Stimulated activated naive B cell treated with anti-CD40 and anti-IgM and Interleukin-4, amounts not matched to agents 10 μg/mL and 1 μg/mL and 100 μg/mL, for 72 hours (primary cell): ENCODE results near the gene PLAGL1.
"Not testable (repeated sequence)": the region's sequence is repeated elsewhere in the genome, so short reads cannot be mapped to it uniquely, and the experiment has no call there.

Experiments
- ATAC-seq, 2 donors: fragments of 150-1000 bp; cut with Tn5 transposase; replicated peaks; 2 replicates each; pipeline ENCODE4 v1.10.0; 2021; ENCODE audit warnings: moderate library complexity in 1 of 2
- DNase-seq: peaks from one replicate; pipeline ENCODE4 v3.0.0; 2021
- H3K27ac Mint-ChIP-seq: one replicate; pipeline ENCODE4 v1.8.0; 2022; ENCODE audit warnings: mild to moderate bottlenecking, mixed read lengths
- H3K27me3 Mint-ChIP-seq, 2 donors: one replicate each; pipeline ENCODE4 v1.8.0; 2022; ENCODE audit warnings: mixed read lengths in 2 of 2
- H3K36me3 Mint-ChIP-seq, 2 donors: one replicate each; pipeline ENCODE4 v1.8.0; 2022; ENCODE audit warnings: mixed read lengths in 2 of 2, mild to moderate bottlenecking in 1 of 2
- H3K4me1 Mint-ChIP-seq, 2 donors: one replicate each; pipeline ENCODE4 v1.8.0; 2022; ENCODE audit warnings: mixed read lengths in 2 of 2, mild to moderate bottlenecking in 1 of 2
- H3K4me3 Mint-ChIP-seq, 2 donors: one replicate each; pipeline ENCODE4 v1.8.0; 2022; ENCODE audit warnings: mild to moderate bottlenecking in 2 of 2, mixed read lengths in 2 of 2, moderate library complexity in 1 of 2
- H3K9me3 Mint-ChIP-seq, 2 donors: one replicate each; pipeline ENCODE4 v1.8.0; 2022; ENCODE audit warnings: mixed read lengths in 2 of 2, mild to moderate bottlenecking in 1 of 2

The PLAGL1 gene

DNA sequence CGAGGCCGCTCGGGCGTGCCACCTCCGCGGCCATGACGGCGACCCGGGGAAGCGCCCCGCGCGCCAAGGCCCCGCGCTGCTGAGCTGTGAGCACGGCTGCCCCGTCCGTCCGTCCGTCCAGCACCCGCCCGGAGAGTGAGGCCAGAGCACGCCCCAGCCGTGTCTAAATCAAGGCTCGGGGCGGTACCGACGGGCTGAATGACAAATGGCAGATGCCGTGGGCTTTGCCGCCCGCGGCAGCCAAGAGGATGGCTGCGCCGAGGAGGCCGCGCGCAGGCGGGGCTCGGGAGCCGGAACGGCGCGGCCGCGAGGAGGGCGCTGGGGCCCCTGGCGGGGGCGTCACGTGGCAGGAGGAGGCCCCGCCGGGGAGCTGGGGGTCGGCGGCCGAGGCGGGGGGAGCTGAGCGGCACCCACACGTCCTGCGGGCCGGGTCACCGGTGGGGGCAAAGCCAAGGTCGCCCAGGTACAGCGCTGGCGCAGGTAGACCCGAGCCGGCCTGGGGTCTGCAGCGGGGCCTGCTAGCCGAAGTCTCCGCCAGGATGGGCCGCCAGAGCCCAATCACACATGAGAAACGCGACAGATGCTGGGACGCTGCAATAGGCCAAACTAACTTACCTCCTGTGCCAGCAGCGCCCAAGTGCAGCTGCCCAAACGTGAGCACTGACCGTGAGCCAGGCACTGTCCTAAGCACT lies at the start of gene PLAGL1:
Gene PLAGL1, minus strand, starts transcription at position 140 of the 692 bp plus-strand sequence. CDS start 60,123 bp downstream, outside the sequence.
- peaks cover 0 to 14% of the 10 kb centered on the region in 2 donors for H3K4me1 Mint-ChIP-seq
- ATAC-seq (peak; percentile 76 to 79), DNase-seq (peak; percentile 11)
- peaks cover 9 to 23% of the 10 kb centered on the region in 2 donors for H3K36me3 Mint-ChIP-seq
- peak within 1 kb of the TSS; percentile 79 to 84 for H3K4me3 Mint-ChIP-seq
- peaks cover 0 to 10% of the 10 kb centered on the region in 2 donors for H3K27me3 Mint-ChIP-seq
- H3K9me3 Mint-ChIP-seq = peaks cover 0 to 1% of the 10 kb centered on the region in 2 donors
- no peak within 1 kb of the TSS for H3K27ac Mint-ChIP-seq

DNA sequence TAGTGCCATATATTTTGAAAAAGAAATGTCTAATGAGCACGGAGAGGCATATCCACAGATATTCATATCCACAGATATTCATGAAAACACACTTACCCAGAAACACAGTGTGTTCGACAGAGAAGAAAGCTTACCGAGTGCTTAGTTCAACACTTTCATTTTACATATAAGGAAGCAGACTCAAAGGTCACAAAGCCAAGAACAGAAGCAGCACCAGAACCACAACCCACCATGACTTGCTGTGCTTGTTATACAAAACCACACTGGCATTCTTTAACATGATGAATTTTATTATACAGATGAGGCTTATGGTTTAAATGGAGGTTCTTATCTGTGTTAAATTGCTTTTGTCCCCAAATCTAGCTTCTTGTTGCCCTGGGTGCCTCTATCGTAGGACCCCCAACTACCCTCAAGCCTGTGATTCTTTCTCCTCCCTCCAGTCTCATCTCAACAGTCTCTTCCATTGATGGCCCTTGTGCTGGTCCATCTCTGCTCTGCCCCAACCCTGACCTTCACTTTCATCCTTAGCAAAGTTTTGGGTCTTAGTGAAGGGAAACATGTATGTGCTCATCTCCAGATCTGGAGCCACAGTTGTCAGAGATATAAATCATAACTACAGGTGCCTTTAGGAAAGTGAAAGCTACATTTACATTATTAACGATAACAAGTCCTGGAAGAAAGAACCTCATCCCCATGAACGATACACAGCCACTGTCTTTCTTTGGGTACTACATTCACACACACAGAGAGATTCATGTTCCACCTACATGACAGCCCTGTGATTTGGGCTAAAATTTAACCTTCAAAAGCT lies 47.3 kb upstream of the PLAGL1 start:
- peaks cover 24 to 35% of the 10 kb centered on the region in 2 donors for H3K4me1 Mint-ChIP-seq
- H3K4me3 Mint-ChIP-seq = peak overlapping the region; percentile 83 to 84
- H3K27ac Mint-ChIP-seq = peak overlapping the region; percentile 93
- no peaks in the 10 kb centered on the region for H3K27me3 Mint-ChIP-seq
- H3K9me3 Mint-ChIP-seq = no peaks in the 10 kb centered on the region
- DNase-seq (no peak), ATAC-seq (peak; percentile 91 to 95)
- H3K36me3 Mint-ChIP-seq = peaks cover 9 to 14% of the 10 kb centered on the region in 2 donors

DNA sequence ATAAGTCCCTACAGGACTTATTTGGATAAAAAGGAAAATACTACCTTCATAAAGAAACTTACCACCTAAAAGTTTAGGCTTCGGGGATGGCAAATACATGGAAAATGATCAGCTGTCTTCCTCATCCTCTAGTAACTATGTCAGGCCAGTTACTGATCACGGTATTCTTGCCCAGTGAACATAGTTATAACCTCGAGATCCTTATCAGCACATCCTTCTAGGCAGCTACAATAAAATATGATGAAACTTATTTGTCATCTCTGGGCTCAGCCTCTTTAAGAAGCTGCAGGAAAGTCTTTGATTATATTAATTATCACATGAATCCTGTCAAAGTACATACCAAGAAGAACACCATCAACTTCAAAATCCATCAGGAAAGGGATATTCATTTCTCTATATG lies 45.5 kb upstream of the PLAGL1 start:
- Mint-ChIP-seq H3K4me3 (no peak overlapping the region), H3K36me3 (peaks cover 17 to 21% of the 10 kb centered on the region in 2 donors), H3K4me1 (peaks cover 28 to 35% of the 10 kb centered on the region in 2 donors), H3K27me3 (no peaks in the 10 kb centered on the region), H3K27ac (no peak overlapping the region), H3K9me3 (peaks cover 4 to 8% of the 10 kb centered on the region in 2 donors)
- no peak for ATAC-seq
- DNase-seq = no peak

GRCh38 chr6:144052488-144052887 lies 44.4 kb upstream of the PLAGL1 start:
- Mint-ChIP-seq H3K9me3 (peaks cover 7 to 8% of the 10 kb centered on the region in 2 donors), H3K4me1 (peaks cover 25 to 31% of the 10 kb centered on the region in 2 donors), H3K36me3 (peaks cover 16 to 25% of the 10 kb centered on the region in 2 donors), H3K4me3 (no peak overlapping the region), H3K27me3 (no peaks in the 10 kb centered on the region), H3K27ac (no peak overlapping the region)
- ATAC-seq (no peak), DNase-seq (no peak)

DNA sequence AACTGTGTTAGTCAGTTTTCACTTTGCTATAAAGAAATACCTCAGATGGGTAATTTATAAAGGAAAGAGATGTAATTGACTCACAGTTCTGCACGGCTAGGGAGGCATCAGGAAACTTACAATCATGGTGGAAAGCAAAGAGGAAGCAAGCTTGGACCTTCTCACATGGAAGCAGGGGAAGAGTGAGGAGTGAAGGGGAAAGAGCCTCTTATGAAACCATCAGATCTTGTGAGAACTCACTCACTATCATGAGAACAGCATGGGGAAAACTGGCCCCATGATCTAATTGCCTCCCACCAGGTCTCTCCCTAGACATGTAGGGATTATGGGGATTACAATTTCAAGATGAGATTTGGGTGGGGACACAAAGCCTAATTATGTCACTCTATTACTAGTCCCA lies 41.3 kb upstream of the PLAGL1 start:
- peaks cover 23 to 31% of the 10 kb centered on the region in 2 donors for H3K36me3 Mint-ChIP-seq
- no peaks in the 10 kb centered on the region for H3K27me3 Mint-ChIP-seq
- peaks cover 8 to 9% of the 10 kb centered on the region in 2 donors for H3K9me3 Mint-ChIP-seq

GRCh38 chr6:144047688-144048087 lies 39.6 kb upstream of the PLAGL1 start:
- H3K4me1 Mint-ChIP-seq = peaks cover 0 to 6% of the 10 kb centered on the region in 2 donors
- no peak overlapping the region for H3K4me3 Mint-ChIP-seq
- peaks cover 8 to 13% of the 10 kb centered on the region in 2 donors for H3K9me3 Mint-ChIP-seq
- no peak overlapping the region for H3K27ac Mint-ChIP-seq
- H3K27me3 Mint-ChIP-seq = no peaks in the 10 kb centered on the region
- ATAC-seq (no peak), DNase-seq (no peak)
- H3K36me3 Mint-ChIP-seq = peaks cover 23 to 31% of the 10 kb centered on the region in 2 donors

More for the DNA sequence above, 41.3 kb upstream of the PLAGL1 start:
- Mint-ChIP-seq H3K4me3 (no peak overlapping the region), H3K4me1 (peaks cover 3 to 8% of the 10 kb centered on the region in 2 donors), H3K27ac (no peak overlapping the region)
- ATAC-seq = no peak
- DNase-seq = no peak

GRCh38 chr6:144046672-144047071 lies 38.6 kb upstream of the PLAGL1 start:
- H3K27me3 Mint-ChIP-seq, DNase-seq, ATAC-seq, H3K27ac Mint-ChIP-seq, H3K4me1 Mint-ChIP-seq, H3K4me3 Mint-ChIP-seq: not testable (repeated sequence)
- Mint-ChIP-seq H3K9me3 (peaks cover 8 to 17% of the 10 kb centered on the region in 2 donors), H3K36me3 (peaks cover 23 to 27% of the 10 kb centered on the region in 2 donors)

GRCh38 chr6:144044989-144045388 lies 36.9 kb upstream of the PLAGL1 start:
- Mint-ChIP-seq H3K9me3 (peaks cover 8 to 17% of the 10 kb centered on the region in 2 donors), H3K36me3 (peaks cover 20 to 22% of the 10 kb centered on the region in 2 donors)
- not testable (repeated sequence) for H3K4me1 Mint-ChIP-seq, DNase-seq, H3K27me3 Mint-ChIP-seq, H3K4me3 Mint-ChIP-seq, ATAC-seq, H3K27ac Mint-ChIP-seq

GRCh38 chr6:144036835-144037195 lies 28.8 kb upstream of the PLAGL1 start:
- peaks cover 0 to 8% of the 10 kb centered on the region in 2 donors for H3K9me3 Mint-ChIP-seq
- no peaks in the 10 kb centered on the region for H3K27me3 Mint-ChIP-seq
- peak overlapping the region; percentile 79 to 81 for H3K4me3 Mint-ChIP-seq
- peak in 1 of 2 donors; percentile 36 for ATAC-seq
- peaks cover 10 to 13% of the 10 kb centered on the region in 2 donors for H3K36me3 Mint-ChIP-seq
- DNase-seq = no peak
- H3K4me1 Mint-ChIP-seq = peaks cover 14 to 23% of the 10 kb centered on the region in 2 donors
- peak overlapping the region; percentile 60 for H3K27ac Mint-ChIP-seq

GRCh38 chr6:144036064-144036834 lies 28.2 kb upstream of the PLAGL1 start:
- DNase-seq (no peak), ATAC-seq (peak; percentile 86 to 87)
- H3K4me1 Mint-ChIP-seq = peaks cover 14 to 23% of the 10 kb centered on the region in 2 donors
- H3K27me3 Mint-ChIP-seq = no peaks in the 10 kb centered on the region
- peak overlapping the region; percentile 60 for H3K27ac Mint-ChIP-seq
- H3K9me3 Mint-ChIP-seq = peaks cover 0 to 7% of the 10 kb centered on the region in 2 donors
- H3K4me3 Mint-ChIP-seq = peak overlapping the region; percentile 79 to 81
- peaks cover 10 to 13% of the 10 kb centered on the region in 2 donors for H3K36me3 Mint-ChIP-seq

- H3K36me3 Mint-ChIP-seq = peaks cover 10 to 13% of the 10 kb centered on the region in 2 donors
- H3K9me3 Mint-ChIP-seq = peaks cover 0 to 12% of the 10 kb centered on the region in 2 donors
- peaks cover 14 to 23% of the 10 kb centered on the region in 2 donors for H3K4me1 Mint-ChIP-seq
- no peak for DNase-seq
- no peak overlapping the region for H3K4me3 Mint-ChIP-seq
- peak overlapping the region; percentile 77 for H3K27ac Mint-ChIP-seq
- H3K27me3 Mint-ChIP-seq = no peaks in the 10 kb centered on the region
- ATAC-seq = no peak
These were observed 27.4 kb upstream of the PLAGL1 start for GRCh38 chr6:144035416-144035815.

GRCh38 chr6:144033816-144034735 lies 26.0 kb upstream of the PLAGL1 start:
- Mint-ChIP-seq H3K27ac (no peak overlapping the region), H3K4me3 (no peak overlapping the region), H3K27me3 (no peaks in the 10 kb centered on the region), H3K4me1 (peaks cover 14 to 23% of the 10 kb centered on the region in 2 donors), H3K9me3 (peaks cover 0 to 12% of the 10 kb centered on the region in 2 donors), H3K36me3 (peaks cover 10 to 13% of the 10 kb centered on the region in 2 donors)
- no peak for DNase-seq
- ATAC-seq = no peak

- Mint-ChIP-seq H3K9me3 (peaks cover 0 to 12% of the 10 kb centered on the region in 2 donors), H3K4me3 (no peak overlapping the region), H3K4me1 (no peaks in the 10 kb centered on the region), H3K27me3 (no peaks in the 10 kb centered on the region), H3K27ac (no peak overlapping the region), H3K36me3 (peaks cover 8 to 12% of the 10 kb centered on the region in 2 donors)
- ATAC-seq = no peak
- DNase-seq = no peak
These were observed 21.4 kb upstream of the PLAGL1 start for GRCh38 chr6:144029452-144029851.
